NCI-H510A treated with DMSO at 0.1 percent for 48 hours (cell line): ENCODE results near the gene LRRN3.

Experiments used
- DNase-seq: peaks from one replicate; lab custom pipeline; 2025; lab: John Stamatoyannopoulos, UW

LRRN3 gene

GRCh38 chr7:111172564-111173257, 81.8 kb downstream of the LRRN3 start:
- no peak for DNase-seq

GRCh38 chr7:111173528-111173927, 82.6 kb downstream of the LRRN3 start:
- DNase-seq: no peak

GRCh38 chr7:111173990-111174389, 83.1 kb downstream of the LRRN3 start:
- no peak for DNase-seq

- no peak for DNase-seq
Observed at GRCh38 chr7:111174510-111174909, 83.6 kb downstream of the LRRN3 start.
